SK-N-MC (cell line): ENCODE measurements around the gene CMTM1.

ENCODE experiments used
- EZH2 ChIP-seq: fragments of 200-600 bp; sonication (generic); IDR thresholded peaks from one replicate; pipeline ENCODE4 v1.6.1; 2017; ENCODE audit warnings: antibody characterized with exemption
- FOXP2 ChIP-seq: optimal IDR thresholded peaks from 2 replicates; pipeline ENCODE3; 2011; ENCODE audit warnings: mild to moderate bottlenecking, moderate library complexity; ENCODE audit not compliant: insufficient read depth; ENCODE audit errors: extremely low read length, control extremely low read depth

GRCh38 chr16:66538910-66539309 lies 27.3 kb upstream of the CMTM1 start:
- TF ChIP-seq FOXP2 (no peak), EZH2 (no peak)
